GM12891 (cell line): ENCODE results near the gene SCPEP1.

Experiments
- POLR2A ChIP-seq: IDR thresholded peaks from 2 replicates; pipeline ENCODE4 v1.6.1; 2011; ENCODE audit warnings: low read depth, low read length, control low read depth
- POLR2AphosphoS5 ChIP-seq: IDR thresholded peaks from 2 replicates; pipeline ENCODE4 v1.6.1; 2011; ENCODE audit warnings: low read depth, low read length, control low read depth
- POU2F2 ChIP-seq: IDR thresholded peaks from 2 replicates; pipeline ENCODE4 v1.6.1; 2011; ENCODE audit warnings: low read depth, mild to moderate bottlenecking, control low read depth, low read length, moderate library complexity
- TAF1 ChIP-seq: IDR thresholded peaks from 2 replicates; pipeline ENCODE4 v1.6.1; 2011; ENCODE audit warnings: low read depth, low read length, control low read depth

- TF ChIP-seq POLR2A, result no peak
- TF ChIP-seq TAF1, result no peak
- no peak for TF ChIP-seq POLR2AphosphoS5
- no peak for TF ChIP-seq POU2F2
Measured at GRCh38 chr17:57016764-57017116, 38.8 kb downstream of the SCPEP1 start.
